Measurements from ENCODE around the gene AIPL1. TPM values are rescaled to one million over a fixed set of nuclear protein-coding genes. Genes with fewer than 3 reads are reported as not detected.

The AIPL1 gene
- total RNA-seq, 4 donors from 2014 or later, result not detected

DNA sequence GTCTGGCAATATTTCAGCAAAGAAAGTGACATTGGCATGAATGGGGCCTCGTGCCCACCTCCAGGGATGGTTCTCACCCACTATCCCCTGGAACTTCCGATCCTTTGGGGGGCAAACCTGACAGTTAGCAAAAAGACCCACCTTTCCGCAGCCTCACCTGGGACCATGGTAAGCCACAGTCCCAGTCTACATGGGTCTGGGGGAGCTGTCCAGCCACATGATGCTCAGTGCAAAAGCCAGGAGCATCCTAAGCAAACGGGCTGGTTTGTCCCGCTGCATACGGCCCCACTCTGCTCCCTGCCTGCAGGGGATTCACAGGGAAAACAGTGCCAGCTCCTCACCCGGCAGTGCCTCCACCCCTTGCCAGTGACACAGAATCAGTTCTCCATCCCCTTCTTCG, 19.3 kb downstream of the AIPL1 start:
- peaks cover 0 to 9% (median 0%) of the 10 kb centered on the region in 3 donors for H3K9me3 ChIP-seq
- 52 to 65% methylated on average over 4 of the region's 8 CpGs for WGBS, 2 donors (ENCODE audit: low coverage in 1 of 2)
- H3K27ac ChIP-seq, result no peak overlapping the region
- H3K36me3 ChIP-seq, result no peaks in the 10 kb centered on the region
- TF ChIP-seq, protein P1, sequence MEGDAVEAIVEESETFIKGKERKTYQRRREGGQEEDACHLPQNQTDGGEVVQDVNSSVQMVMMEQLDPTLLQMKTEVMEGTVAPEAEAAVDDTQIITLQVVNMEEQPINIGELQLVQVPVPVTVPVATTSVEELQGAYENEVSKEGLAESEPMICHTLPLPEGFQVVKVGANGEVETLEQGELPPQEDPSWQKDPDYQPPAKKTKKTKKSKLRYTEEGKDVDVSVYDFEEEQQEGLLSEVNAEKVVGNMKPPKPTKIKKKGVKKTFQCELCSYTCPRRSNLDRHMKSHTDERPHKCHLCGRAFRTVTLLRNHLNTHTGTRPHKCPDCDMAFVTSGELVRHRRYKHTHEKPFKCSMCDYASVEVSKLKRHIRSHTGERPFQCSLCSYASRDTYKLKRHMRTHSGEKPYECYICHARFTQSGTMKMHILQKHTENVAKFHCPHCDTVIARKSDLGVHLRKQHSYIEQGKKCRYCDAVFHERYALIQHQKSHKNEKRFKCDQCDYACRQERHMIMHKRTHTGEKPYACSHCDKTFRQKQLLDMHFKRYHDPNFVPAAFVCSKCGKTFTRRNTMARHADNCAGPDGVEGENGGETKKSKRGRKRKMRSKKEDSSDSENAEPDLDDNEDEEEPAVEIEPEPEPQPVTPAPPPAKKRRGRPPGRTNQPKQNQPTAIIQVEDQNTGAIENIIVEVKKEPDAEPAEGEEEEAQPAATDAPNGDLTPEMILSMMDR (IDR thresholded peaks at IDR 0.05), result no peak
- no peak for TF ChIP-seq POLR2A (IDR thresholded peaks at IDR 0.05)
- no peak for TF ChIP-seq POLR2AphosphoS5 (IDR thresholded peaks at IDR 0.05)
- TF ChIP-seq EP300 (IDR thresholded peaks at IDR 0.05), result no peak
- no peak for ATAC-seq
- H3K4me3 ChIP-seq, result no peak overlapping the region
- H3K4me1 ChIP-seq, result no peaks in the 10 kb centered on the region
- peaks cover 66% of the 10 kb centered on the region for H3K27me3 ChIP-seq

GRCh38 chr17:6413065-6413464, 21.9 kb downstream of the AIPL1 start:
- Histone ChIP-seq H3K36me3 (no peaks in the 10 kb centered on the region), H3K9me3 (peaks cover 0 to 9% (median 0%) of the 10 kb centered on the region in 3 donors), H3K4me3 (no peak overlapping the region), H3K27ac (no peak overlapping the region), H3K4me1 (no peaks in the 10 kb centered on the region), H3K27me3 (peaks cover 65% of the 10 kb centered on the region)
- no peak for TF ChIP-seq POLR2A (IDR thresholded peaks at IDR 0.05)
- TF ChIP-seq POLR2AphosphoS5 (IDR thresholded peaks at IDR 0.05), result no peak
- TF ChIP-seq, protein P1 (IDR thresholded peaks at IDR 0.05), result no peak
- no peak for TF ChIP-seq EP300 (IDR thresholded peaks at IDR 0.05)
- ATAC-seq, result no peak
- 83 to 100% methylated on average over 1 of the region's 1 CpG for WGBS, 2 donors (ENCODE audit: low coverage in 1 of 2)

DNA sequence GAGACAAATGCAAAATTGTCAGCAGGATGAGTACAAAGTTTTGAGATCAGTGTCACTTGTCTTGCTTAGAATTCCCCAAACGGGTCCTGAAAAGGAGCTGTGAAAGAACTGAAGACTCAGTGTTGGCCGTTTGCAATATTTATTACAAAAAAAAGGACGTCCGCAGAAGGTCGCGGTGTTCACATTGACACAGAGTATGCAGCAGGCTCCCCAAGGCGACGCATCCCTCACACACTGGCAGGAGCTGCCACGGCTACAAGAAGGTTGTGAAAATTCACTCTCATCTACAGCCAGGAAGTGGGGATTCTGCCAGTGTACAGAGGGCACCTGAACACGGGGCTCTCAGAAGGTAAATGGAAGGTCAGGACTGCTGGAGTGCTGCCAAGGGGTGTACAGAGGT, 26.2 kb downstream of the AIPL1 start:
- peaks cover 0 to 9% (median 0%) of the 10 kb centered on the region in 3 donors for H3K9me3 ChIP-seq
- 37 to 49% methylated on average over 5 to 6 of the region's 10 CpGs for WGBS, 2 donors (ENCODE audit: low coverage in 1 of 2)
- no peaks in the 10 kb centered on the region for H3K36me3 ChIP-seq
- peaks cover 66% of the 10 kb centered on the region for H3K27me3 ChIP-seq
- no peak for ATAC-seq
- no peak overlapping the region for H3K4me3 ChIP-seq
- TF ChIP-seq, protein P1 (IDR thresholded peaks at IDR 0.05), result no peak
- TF ChIP-seq POLR2A (IDR thresholded peaks at IDR 0.05) (no peak), EP300 (IDR thresholded peaks at IDR 0.05) (no peak), POLR2AphosphoS5 (IDR thresholded peaks at IDR 0.05) (no peak)
- H3K4me1 ChIP-seq, result no peaks in the 10 kb centered on the region
- H3K27ac ChIP-seq, result no peak overlapping the region

DNA sequence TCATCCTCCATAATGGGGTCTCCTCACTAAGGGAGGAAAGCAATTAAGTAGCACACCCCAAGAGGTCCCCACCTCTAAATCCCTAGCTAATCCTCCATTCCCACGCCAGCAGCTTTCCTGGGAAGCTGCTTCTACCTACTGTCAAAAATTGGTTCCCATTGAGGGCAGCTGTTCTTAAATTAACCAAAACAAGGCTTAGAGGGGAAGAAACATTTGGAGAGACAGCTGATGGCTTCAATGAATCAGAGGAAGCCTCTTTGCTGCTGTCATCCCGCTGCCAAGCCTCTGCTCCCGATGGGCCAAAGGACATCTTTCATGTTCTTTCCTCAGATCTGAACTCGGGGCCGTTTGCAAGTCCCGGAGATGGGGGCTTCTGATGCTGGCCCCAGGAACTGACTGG, 26.6 kb downstream of the AIPL1 start:
- Histone ChIP-seq H3K9me3 (peaks cover 0 to 9% (median 0%) of the 10 kb centered on the region in 3 donors), H3K27me3 (peaks cover 66% of the 10 kb centered on the region), H3K27ac (no peak overlapping the region), H3K36me3 (no peaks in the 10 kb centered on the region), H3K4me1 (no peaks in the 10 kb centered on the region), H3K4me3 (no peak overlapping the region)
- ATAC-seq, result no peak
- TF ChIP-seq EP300 (IDR thresholded peaks at IDR 0.05), result no peak
- TF ChIP-seq, protein P1 (IDR thresholded peaks at IDR 0.05), result no peak
- TF ChIP-seq POLR2AphosphoS5 (IDR thresholded peaks at IDR 0.05), result no peak
- TF ChIP-seq POLR2A (IDR thresholded peaks at IDR 0.05), result no peak
- WGBS, 2 donors (ENCODE audit: low coverage in 1 of 2), result 35 to 52% methylated on average over 4 to 6 of the region's 6 CpGs

DNA sequence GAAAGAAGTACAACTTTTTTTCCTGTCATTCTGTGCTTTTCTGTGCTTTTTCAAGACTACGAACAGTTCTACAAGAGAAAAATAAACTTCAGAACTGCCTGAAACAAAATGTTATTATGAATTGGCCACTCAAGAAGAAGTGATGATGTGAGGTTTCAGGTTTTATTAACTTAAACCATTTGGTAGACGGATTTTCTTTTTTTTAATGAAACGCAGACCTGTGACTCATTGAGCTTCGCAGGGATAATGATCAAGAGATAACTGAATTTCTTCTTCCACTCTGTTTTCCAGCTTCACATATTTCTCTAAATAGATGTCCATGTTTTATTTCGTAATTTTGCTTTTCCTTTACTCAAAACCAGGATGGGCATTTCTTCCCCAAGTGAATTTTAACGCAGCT, 32.7 kb downstream of the AIPL1 start:
- no peak for TF ChIP-seq EP300 (IDR thresholded peaks at IDR 0.05)

More for the DNA sequence above, 32.7 kb downstream of the AIPL1 start:
- Histone ChIP-seq H3K9me3 (peaks cover 0 to 17% (median 0%) of the 10 kb centered on the region in 3 donors), H3K27me3 (peaks cover 51% of the 10 kb centered on the region), H3K36me3 (no peaks in the 10 kb centered on the region), H3K27ac (no peak overlapping the region), H3K4me3 (no peak overlapping the region), H3K4me1 (no peaks in the 10 kb centered on the region)
- 43 to 65% methylated on average over 5 to 6 of the region's 6 CpGs for WGBS, 2 donors (ENCODE audit: low coverage in 1 of 2)
- no peak for ATAC-seq
